Stimulated activated CD4-positive, alpha-beta T cell treated with anti-CD3 and anti-CD28 coated beads, Interleukin-15, amount 100 ng/mL, for 48 hours (primary cell): Measurements from ENCODE around the gene LPIN2.
"Not testable (repeated sequence)": the region's sequence is repeated elsewhere in the genome, so short reads cannot be mapped to it uniquely, and the experiment has no call there.

ENCODE experiments used
- DNase-seq, 2 donors: peaks; one replicate each; pipeline ENCODE4 v3.0.0-alpha.2; 2020; ENCODE audit warnings: low read depth in 2 of 2

Gene LPIN2, protein sequence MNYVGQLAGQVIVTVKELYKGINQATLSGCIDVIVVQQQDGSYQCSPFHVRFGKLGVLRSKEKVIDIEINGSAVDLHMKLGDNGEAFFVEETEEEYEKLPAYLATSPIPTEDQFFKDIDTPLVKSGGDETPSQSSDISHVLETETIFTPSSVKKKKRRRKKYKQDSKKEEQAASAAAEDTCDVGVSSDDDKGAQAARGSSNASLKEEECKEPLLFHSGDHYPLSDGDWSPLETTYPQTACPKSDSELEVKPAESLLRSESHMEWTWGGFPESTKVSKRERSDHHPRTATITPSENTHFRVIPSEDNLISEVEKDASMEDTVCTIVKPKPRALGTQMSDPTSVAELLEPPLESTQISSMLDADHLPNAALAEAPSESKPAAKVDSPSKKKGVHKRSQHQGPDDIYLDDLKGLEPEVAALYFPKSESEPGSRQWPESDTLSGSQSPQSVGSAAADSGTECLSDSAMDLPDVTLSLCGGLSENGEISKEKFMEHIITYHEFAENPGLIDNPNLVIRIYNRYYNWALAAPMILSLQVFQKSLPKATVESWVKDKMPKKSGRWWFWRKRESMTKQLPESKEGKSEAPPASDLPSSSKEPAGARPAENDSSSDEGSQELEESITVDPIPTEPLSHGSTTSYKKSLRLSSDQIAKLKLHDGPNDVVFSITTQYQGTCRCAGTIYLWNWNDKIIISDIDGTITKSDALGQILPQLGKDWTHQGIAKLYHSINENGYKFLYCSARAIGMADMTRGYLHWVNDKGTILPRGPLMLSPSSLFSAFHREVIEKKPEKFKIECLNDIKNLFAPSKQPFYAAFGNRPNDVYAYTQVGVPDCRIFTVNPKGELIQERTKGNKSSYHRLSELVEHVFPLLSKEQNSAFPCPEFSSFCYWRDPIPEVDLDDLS

DNA sequence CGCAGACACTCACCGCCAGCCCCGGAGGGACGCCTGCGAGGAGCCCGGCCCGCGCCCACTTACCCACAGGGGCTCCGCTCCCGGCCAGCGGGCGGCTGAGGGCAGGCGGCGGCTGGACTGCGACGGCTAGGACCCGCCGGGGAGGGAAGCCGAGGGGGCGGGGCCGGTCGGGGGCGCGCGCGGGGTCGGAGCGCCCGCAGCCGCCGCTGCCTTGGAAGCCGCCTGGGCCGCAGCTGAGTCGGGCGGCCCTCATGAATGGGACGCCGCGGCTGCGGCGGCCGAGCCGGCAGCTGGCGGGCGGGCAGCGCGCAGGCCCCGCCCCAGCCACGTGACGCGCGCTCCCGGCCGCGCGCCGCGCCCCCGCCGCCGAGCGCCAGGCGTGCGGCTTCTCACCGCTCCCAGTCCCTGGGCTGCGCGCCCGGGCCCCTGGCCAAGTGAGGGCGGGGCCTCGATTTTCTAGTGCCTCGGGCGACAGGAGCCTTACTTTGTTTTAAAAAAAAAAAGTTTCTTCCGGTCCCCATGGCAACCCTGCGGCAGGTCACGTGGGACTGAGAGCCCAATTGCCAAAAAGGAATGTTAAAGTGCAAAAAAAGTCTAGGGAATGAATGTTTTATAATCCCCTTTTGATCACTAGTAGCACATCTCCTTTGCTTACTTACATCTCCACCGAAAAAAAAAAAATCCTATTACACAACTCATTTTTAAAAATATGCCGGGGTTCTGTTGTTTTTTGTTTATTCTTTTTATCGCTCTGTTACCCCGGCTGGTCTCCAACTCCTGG lies at the start of gene LPIN2:
TSS of gene LPIN2 (minus strand) at position 121 of the 781 bp plus-strand sequence. CDS start 52,304 bp downstream, outside the sequence.
- DNase-seq = peak; percentile 91 to 96

- DNase-seq = peak; percentile 50 to 51
Observed at GRCh38 chr18:3061581-3062312, 48.8 kb upstream of the LPIN2 start.

GRCh38 chr18:3060667-3061580 lies 48.0 kb upstream of the LPIN2 start:
- peak; percentile 40 for DNase-seq

- DNase-seq = no peak
Observed at GRCh38 chr18:3059272-3059671, 46.3 kb upstream of the LPIN2 start.

GRCh38 chr18:3058328-3059191 lies 45.6 kb upstream of the LPIN2 start:
- DNase-seq = no peak

DNA sequence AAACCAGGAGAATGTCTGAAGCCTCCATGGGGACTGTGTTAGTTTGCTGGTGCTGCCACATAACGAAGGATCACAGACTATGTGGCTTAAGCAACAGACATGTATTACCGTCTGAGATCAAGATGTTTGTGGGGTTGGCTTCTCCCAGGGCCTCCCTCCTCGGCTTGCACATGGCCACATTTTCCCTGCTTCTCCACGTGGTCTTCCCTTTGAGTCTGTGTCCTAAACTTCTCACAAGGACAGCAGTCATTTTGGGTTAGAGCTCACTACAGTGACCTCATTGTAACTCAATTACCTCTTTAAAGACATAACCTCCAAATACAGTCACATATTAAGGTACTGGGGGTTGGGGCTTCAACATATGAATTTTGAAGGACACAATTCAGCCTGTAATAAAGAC lies 44.6 kb upstream of the LPIN2 start:
- no peak for DNase-seq

- no peak for DNase-seq
Observed at GRCh38 chr18:3056311-3056710, 43.4 kb upstream of the LPIN2 start.

DNA sequence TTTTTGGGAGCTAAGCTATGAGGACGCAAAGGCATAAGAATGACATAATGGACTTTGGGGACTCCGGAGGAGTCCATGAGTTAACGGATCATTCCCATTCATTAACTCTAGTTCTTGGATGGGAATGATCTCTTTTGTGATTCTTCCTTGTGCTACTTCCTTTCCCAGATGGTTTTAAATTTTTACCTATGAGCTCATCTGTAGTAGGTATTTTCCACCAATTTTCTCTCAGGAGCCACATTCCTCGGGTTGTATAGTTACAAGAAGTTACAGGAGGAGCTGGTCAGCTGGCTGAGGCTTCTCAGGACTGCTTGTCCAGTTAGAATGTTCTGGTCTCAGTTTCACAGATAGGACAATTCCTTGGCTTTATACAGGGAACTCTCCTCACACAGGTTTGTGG lies 42.9 kb upstream of the LPIN2 start:
- no peak for DNase-seq

- no peak for DNase-seq
Observed at GRCh38 chr18:3055186-3055728, 42.3 kb upstream of the LPIN2 start.

- no peak for DNase-seq
Observed at GRCh38 chr18:3054780-3055179, 41.8 kb upstream of the LPIN2 start.

DNA sequence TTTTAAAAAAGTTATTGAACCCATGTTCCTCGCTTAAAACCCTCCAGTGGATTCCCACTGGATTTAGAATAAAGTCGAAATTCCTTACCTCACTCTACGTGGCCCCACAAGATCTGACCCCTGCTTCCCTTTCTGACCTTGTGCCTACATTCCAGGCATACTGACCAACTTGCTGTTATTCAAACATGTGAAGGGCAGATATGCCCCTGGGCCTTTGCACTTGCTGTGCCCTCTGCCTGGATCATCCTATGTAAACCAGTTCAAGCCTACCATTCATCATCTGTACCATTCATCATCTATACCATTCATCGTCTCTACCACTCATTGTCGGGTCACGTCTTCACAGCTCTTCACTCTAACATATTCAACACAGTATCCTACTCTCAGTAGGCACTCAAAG lies 41.3 kb upstream of the LPIN2 start:
- DNase-seq = no peak

DNA sequence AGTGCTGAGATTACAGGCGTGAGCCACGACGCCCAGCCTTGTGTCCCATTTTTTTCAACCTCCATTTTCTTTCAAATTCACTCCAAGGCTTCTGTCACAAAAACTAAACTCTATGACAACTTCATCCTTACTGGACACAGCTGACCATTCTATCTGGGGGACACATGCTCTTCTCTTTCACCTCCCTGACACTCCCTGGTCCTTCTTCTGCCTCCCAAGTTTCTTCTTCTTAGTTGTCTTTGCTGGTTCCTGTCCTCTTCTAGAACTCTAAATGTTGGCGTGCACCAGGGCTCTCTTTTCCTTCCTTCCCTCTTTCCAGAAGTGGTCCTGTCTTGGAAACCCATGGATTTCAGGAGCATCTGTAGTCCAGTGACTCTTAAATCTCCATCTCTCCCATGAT lies 40.1 kb upstream of the LPIN2 start:
- no peak for DNase-seq

DNA sequence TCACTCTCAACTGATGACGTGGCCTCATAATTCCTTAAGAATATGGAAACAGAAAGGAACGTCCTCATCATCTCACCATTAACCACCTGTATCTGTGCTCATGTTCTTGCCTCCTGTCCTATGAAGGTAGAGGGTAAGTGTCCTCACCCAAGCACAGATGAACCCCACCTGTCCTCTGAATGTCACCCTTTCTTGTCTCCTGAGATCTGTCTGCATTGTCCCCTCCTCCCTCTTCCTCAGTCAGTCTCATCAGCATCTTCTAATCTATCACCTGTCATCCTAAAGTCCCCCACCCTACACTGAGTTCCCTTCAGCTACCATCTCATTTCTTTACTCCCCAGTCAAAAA lies 39.4 kb upstream of the LPIN2 start:
- DNase-seq = no peak

DNA sequence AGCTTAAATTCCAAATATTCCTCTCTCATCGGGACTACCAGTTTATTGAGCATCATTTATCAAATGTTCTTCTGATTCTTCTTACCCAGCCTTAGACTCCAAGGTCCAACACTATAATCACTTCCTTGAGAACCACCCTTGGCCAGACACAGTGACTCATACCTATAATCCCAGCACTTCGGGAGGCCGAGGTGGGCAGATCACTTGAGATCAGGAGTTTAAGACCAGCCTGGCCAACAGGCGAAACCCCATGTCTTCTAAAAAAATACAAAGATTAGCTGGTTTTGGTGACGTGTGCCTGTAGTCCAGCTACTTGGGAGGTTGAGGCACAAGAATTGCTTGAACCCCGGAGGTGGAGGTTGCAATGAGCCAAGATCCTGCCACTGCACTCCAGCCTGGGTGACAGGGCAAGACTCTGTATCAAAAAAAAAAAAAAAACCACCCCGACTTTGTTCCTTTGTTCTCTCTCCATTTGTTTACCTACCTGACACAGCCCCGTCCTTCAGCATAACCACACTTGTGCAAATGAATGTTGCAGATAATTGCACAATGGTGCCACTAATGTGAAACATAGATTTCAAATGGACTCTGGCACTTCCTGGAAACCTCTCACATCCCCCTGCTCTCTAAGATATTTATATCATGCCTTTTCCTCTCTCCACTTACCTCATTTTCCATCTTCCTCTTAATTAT lies 38.9 kb upstream of the LPIN2 start:
- no peak for DNase-seq

DNA sequence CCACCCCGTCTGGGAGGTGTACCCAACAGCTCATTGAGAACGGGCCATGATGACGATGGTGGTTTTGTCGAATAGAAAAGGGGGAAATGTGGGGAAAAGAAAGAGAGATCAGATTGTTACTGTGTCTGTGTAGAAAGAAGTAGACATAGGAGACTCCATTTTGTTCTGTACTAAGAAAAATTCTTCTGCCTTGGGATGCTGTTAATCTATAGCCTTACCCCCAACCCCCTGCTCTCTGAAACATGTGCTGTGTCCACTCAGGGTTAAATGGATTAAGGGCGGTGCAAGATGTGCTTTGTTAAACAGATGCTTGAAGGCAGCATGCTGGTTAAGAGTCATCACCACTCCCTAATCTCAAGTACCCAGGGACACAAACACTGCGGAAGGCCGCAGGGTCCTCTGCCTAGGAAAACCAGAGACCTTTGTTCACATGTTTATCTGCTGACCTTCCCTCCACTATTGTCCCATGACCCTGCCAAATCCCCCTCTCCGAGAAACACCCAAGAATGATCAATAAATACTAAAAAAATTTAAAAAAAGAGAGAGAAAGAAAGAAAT lies 37.0 kb upstream of the LPIN2 start:
- DNase-seq = not testable (repeated sequence)

- DNase-seq = no peak
Observed at GRCh38 chr18:3048820-3049349, 35.9 kb upstream of the LPIN2 start.

DNA sequence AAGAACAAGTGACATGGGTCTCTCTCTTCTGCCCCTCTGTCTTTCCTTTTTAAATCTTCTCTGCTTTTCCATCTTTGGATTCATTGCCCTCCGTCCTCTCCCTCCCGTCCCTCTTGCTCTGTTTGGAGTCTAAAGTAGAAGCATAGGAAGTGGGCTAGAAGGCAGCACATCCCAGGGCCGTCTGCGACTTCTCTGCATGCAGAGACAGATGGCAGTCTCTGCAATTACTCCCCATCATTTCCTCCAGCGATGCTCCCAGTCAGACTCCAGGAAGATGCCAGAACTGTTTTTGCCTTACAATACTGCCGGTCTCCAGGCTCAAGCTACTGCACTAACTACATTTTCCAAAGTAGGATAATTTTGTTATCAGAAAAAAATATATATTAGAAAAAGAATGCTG lies 35.2 kb upstream of the LPIN2 start:
- no peak for DNase-seq
